Pancreas (tissue), 10 donors: ENCODE data around the gene TMSB15C. TPM values are rescaled to one million over a fixed set of nuclear protein-coding genes. Genes with fewer than 3 reads are reported as not detected.
"Not testable (repeated sequence)": the region's sequence is repeated elsewhere in the genome, so short reads cannot be mapped to it uniquely, and the experiment has no call there.

Experiments used
- ATAC-seq, 4 donors: fragments of 200-7000 bp; cut with Tn5 transposase; one replicate each; pipeline versions ENCODE4 v1.8.0 to v1.9.1; 2020; ENCODE audit warnings: mild to moderate bottlenecking in 4 of 4, moderate library complexity in 4 of 4
- DNase-seq, 6 donors: peaks; one replicate each; pipeline ENCODE4 v3.0.0-alpha.2; 2020
- FAIRE-seq: peaks from 2 replicates; lab custom pipeline; 2012; peaks lifted over from hg19 to GRCh38; lab: Jason Lieb, UNC
- H3K27ac ChIP-seq, 4 donors: fragments of 200-600 bp; sonication (generic); 1 replicate in 3 of 4; 2 replicates in 1 of 4; pipeline versions ENCODE4 v1.5.0 to v1.8.0; 2020
- H3K27me3 ChIP-seq, 4 donors: fragments of 200-600 bp; one replicate each; pipeline ENCODE4 v1.8.0; 2021
- H3K36me3 ChIP-seq, 3 donors: fragments of 200-600 bp; sonication (generic) in 1 of 3; one replicate each; pipeline versions ENCODE4 v1.5.0 to v1.8.0; 2020 to 2021
- H3K4me1 ChIP-seq, 3 donors: fragments of 200-600 bp; one replicate each; pipeline ENCODE4 v1.8.0; 2021
- H3K4me3 ChIP-seq, 4 donors: fragments of 200-600 bp; sonication (generic) in 2 of 4; one replicate each; pipeline versions ENCODE4 v1.5.0 to v1.8.0; 2020 to 2021
- H3K9me3 ChIP-seq, 4 donors: fragments of 200-600 bp; one replicate each; pipeline ENCODE4 v1.8.0; 2021
- WGBS, 2 donors: extraction: QIAGEN DNeasy Blood & Tissue Kit; methylation state at CpG; one replicate each; pipeline ENCODE4 v1.1.7; 2013; 5-methylcytosine and 5-hydroxymethylcytosine counted together
- intact Hi-C, 3 donors: fragments of 100-400 bp; cut with DNase I; formaldehyde crosslinking; loops; one replicate each; pipeline versions ENCODE4 v1.11.1 to v1.14.2; 2022
- polyA plus RNA-seq, 2 donors: library from polyadenylated mRNA; stranded (reverse); fragments of 200-250 nt; gene quantifications; one replicate each; pipeline ENCODE4 v1.2.3, GENCODE V29; 2013
- total RNA-seq, 6 donors: library from RNA; stranded (reverse); fragmentation: NEBNext Ultra II Directional in 4 of 6; extraction: Animal tissue kit (Norgen Biotek cat#: 25700) in 4 of 6; gene quantifications; one replicate each; pipeline versions ENCODE4 v1.2.1 to v1.2.4, GENCODE V29; 2021 to 2023
- TF ChIP-seq, protein P1 (sequence below), 4 donors: fragments of 200-600 bp; sonication (generic) in 3 of 4; IDR thresholded peaks; one replicate each; pipeline versions ENCODE4 v1.5.0 to v1.8.0; 2021; ENCODE audit warnings: antibody characterized with exemption in 4 of 4
- donor health status: healthy with polysubstance abuse.
- donor health status: DM: no; HTN: no; CAD: no; lungs with moderate emphysema.
- donor health status: DM: no; HTN: no; CAD: no.
- donor health status: control.
- donor health status: control.
- donor health status: Bipolar disorder and iron deficiency.
- donor health status: DM: yes; HTN: yes; CAD: no.
- donor health status: DM: no; HTN: no; CAD: no.
- donor health status: DM: no; HTN: no; CAD: no.
- donor health status: DM: yes; HTN: yes; CAD: no.

Gene TMSB15C
- total and polyA plus RNA-seq, 8 donors = 0.09 to 1.6 (median 0.30) TPM; not detected in 1

GRCh38 chrX:104084534-104085277 lies 8.7 kb upstream of the TMSB15C start:
- 54 to 66% methylated on average over 5 of the region's 5 CpGs for WGBS, 2 donors
- Histone ChIP-seq H3K4me3 (no peak overlapping the region), H3K4me1 (no peaks in the 10 kb centered on the region), H3K27me3 (no peaks in the 10 kb centered on the region), H3K27ac (no peak overlapping the region), H3K9me3 (no peaks in the 10 kb centered on the region), H3K36me3 (no peaks in the 10 kb centered on the region)
- no peak for ATAC-seq
- intact Hi-C loops = no loop called here
- TF ChIP-seq, protein P1, sequence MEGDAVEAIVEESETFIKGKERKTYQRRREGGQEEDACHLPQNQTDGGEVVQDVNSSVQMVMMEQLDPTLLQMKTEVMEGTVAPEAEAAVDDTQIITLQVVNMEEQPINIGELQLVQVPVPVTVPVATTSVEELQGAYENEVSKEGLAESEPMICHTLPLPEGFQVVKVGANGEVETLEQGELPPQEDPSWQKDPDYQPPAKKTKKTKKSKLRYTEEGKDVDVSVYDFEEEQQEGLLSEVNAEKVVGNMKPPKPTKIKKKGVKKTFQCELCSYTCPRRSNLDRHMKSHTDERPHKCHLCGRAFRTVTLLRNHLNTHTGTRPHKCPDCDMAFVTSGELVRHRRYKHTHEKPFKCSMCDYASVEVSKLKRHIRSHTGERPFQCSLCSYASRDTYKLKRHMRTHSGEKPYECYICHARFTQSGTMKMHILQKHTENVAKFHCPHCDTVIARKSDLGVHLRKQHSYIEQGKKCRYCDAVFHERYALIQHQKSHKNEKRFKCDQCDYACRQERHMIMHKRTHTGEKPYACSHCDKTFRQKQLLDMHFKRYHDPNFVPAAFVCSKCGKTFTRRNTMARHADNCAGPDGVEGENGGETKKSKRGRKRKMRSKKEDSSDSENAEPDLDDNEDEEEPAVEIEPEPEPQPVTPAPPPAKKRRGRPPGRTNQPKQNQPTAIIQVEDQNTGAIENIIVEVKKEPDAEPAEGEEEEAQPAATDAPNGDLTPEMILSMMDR (IDR thresholded peaks at IDR 0.05) = no peak
- no peak for FAIRE-seq
- no peak for DNase-seq

- intact Hi-C loops = no loop called here
- no peak for ATAC-seq
- H3K4me3 ChIP-seq = no peak overlapping the region
- no peak for FAIRE-seq
- no peaks in the 10 kb centered on the region for H3K27me3 ChIP-seq
- 51 to 72% methylated on average over 3 to 4 of the region's 4 CpGs for WGBS, 2 donors
- TF ChIP-seq, protein P1 (IDR thresholded peaks at IDR 0.05) = no peak
- DNase-seq = peak in 2 of 6 donors; percentile 51 to 54
- H3K4me1 ChIP-seq = no peaks in the 10 kb centered on the region
- no peak overlapping the region for H3K27ac ChIP-seq
- no peaks in the 10 kb centered on the region for H3K9me3 ChIP-seq
- H3K36me3 ChIP-seq = no peaks in the 10 kb centered on the region
Observed at GRCh38 chrX:104084063-104084462, 8.0 kb upstream of the TMSB15C start.

DNA sequence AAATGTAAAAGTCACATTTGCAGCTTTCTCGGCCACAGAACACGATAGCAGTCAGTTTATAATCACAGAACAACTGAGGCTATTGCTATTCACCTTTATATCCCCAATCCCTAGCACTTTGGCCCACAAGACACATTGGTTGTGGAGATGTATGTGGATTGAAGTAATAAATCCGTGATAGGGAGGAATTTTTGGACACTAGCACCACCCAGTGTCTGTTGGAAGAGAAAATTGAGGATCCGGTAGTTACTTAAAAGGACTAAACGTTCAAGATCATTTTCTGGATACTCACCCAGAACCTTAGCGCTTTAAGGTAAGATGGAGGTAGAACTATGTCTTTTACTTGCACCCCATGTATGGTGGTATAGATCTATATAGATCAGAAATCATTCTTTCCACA lies 1.8 kb upstream of the TMSB15C start:
- no CpG with 5 or more reads among the region's 6 CpGs for WGBS, 2 donors
- H3K27me3 ChIP-seq, DNase-seq, FAIRE-seq, H3K9me3 ChIP-seq, intact Hi-C loops, H3K27ac ChIP-seq, H3K4me3 ChIP-seq, H3K36me3 ChIP-seq, H3K4me1 ChIP-seq: not testable (repeated sequence)
- ATAC-seq = peak in 1 of 4 donors; percentile 25

DNA sequence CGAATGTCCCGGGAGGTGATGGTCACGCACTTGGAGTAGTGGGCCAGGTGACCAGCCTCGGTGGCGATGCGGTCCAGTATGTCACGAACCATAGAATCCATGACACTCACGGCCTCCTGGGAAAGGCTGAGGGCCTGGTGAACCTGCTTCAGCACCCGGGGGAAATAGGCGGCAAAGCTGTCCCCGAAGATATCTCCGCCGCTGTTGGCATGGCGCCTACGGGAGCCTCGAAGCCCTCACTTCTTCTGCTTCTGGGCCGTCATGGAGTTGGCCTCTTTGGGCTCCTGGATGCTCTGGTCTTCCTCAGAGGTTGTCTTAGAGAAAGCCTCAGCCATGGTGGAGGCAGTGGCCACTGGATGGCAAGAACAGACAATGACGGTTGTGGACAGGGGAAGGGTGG lies 13.4 kb downstream of the TMSB15C start:
- H3K4me1 ChIP-seq, FAIRE-seq, H3K9me3 ChIP-seq, H3K27ac ChIP-seq, H3K4me3 ChIP-seq, H3K27me3 ChIP-seq, H3K36me3 ChIP-seq, ATAC-seq, intact Hi-C loops: not testable (repeated sequence)
- peak in 2 of 6 donors; percentile 22 to 50 for DNase-seq
- WGBS, 2 donors = 84 to 88% methylated on average over 9 of the region's 18 CpGs

DNA sequence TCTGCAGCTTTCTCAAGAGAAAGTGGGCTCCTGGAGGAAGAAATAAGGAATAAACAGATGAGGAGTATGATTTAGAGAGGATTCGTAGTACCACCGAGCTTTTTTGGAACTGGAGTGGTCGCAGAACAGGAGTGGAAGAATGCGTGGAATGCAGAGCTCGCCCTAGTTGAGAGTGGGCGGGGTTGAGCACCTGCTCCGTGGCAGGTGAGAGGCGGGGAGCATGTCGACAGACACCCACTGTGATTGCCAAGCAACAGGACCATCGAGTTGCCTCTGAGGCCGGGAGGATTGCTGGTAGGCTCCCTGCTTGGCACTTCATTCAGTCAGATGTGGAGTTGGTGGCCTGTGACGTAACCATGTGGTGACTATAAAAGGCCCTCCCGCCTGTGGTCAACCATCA lies 21.1 kb downstream of the TMSB15C start:
- no CpG with 5 or more reads among the region's 13 CpGs for WGBS, 2 donors
- intact Hi-C loops = not testable (repeated sequence)

DNA sequence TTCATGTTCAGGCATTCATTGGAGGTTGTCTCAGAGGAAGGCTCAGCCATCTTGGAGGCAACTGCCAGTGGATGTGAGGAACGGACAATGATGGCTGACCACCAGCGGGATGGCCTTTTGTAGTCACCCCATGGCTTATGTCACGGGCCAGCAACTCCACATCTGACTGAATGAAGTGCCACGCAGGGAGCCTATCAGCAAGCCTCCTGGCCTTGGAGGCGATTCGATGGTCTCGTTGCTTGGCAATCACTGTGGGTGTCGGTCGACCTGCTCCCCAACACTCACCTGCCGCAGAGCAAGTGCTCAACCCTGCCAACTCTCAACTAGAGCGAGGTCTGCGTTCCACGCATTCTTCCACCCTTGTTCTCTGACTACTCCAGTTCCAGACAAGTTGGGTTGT lies 28.9 kb downstream of the TMSB15C start:
- no peak for DNase-seq
- no peak overlapping the region for H3K4me3 ChIP-seq
- 83 to 85% methylated on average over 13 of the region's 13 CpGs for WGBS, 2 donors
- H3K27me3 ChIP-seq = no peaks in the 10 kb centered on the region
- intact Hi-C loops = no loop called here
- no peaks in the 10 kb centered on the region for H3K4me1 ChIP-seq
- TF ChIP-seq, protein P1 (IDR thresholded peaks at IDR 0.05) = no peak
- FAIRE-seq = no peak
- no peak overlapping the region for H3K27ac ChIP-seq
- no peak for ATAC-seq
- no peaks in the 10 kb centered on the region for H3K36me3 ChIP-seq
- H3K9me3 ChIP-seq = no peaks in the 10 kb centered on the region

More for the DNA sequence above, 21.1 kb downstream of the TMSB15C start:
- H3K4me1 ChIP-seq, H3K36me3 ChIP-seq, DNase-seq, H3K4me3 ChIP-seq, H3K27me3 ChIP-seq, H3K9me3 ChIP-seq, FAIRE-seq, ATAC-seq, H3K27ac ChIP-seq: not testable (repeated sequence)
